AML-193 (cell line): ENCODE data around the gene RNF17.

ENCODE experiments used
- DNase-seq, 2 experiments: peaks; one replicate each; lab custom pipeline; 2025; lab: John Stamatoyannopoulos, UW

RNF17 gene

GRCh38 chr13:24858953-24859352, 95.0 kb downstream of the RNF17 start:
- DNase-seq, result no peak

GRCh38 chr13:24860770-24861169, 96.8 kb downstream of the RNF17 start:
- no peak for DNase-seq

- DNase-seq, result no peak
Measured at GRCh38 chr13:24861617-24862362, 97.8 kb downstream of the RNF17 start.

GRCh38 chr13:24863748-24864540, 100.0 kb downstream of the RNF17 start:
- no peak for DNase-seq

- DNase-seq, result no peak
Measured at GRCh38 chr13:24864579-24864978, 100.6 kb downstream of the RNF17 start.

GRCh38 chr13:24865163-24865953, 101.4 kb downstream of the RNF17 start:
- DNase-seq, result peak; percentile 55 to 70

GRCh38 chr13:24866488-24866887, 102.5 kb downstream of the RNF17 start:
- DNase-seq, result no peak

GRCh38 chr13:24868874-24869273, 104.9 kb downstream of the RNF17 start:
- DNase-seq, result no peak

GRCh38 chr13:24870380-24870760, 106.4 kb downstream of the RNF17 start:
- no peak for DNase-seq

GRCh38 chr13:24875566-24875965, 111.6 kb downstream of the RNF17 start:
- no peak for DNase-seq

GRCh38 chr13:24877531-24877930, 113.6 kb downstream of the RNF17 start:
- DNase-seq, result no peak

- no peak for DNase-seq
Measured at GRCh38 chr13:24878340-24878739, 114.4 kb downstream of the RNF17 start.

- DNase-seq, result no peak
Measured at GRCh38 chr13:24882665-24883064, 118.7 kb downstream of the RNF17 start.

- DNase-seq, result no peak
Measured at GRCh38 chr13:24887759-24888158, 123.8 kb downstream of the RNF17 start.

GRCh38 chr13:24888291-24888931, 124.4 kb downstream of the RNF17 start:
- DNase-seq, result no peak

GRCh38 chr13:24890256-24890655, 126.3 kb downstream of the RNF17 start:
- DNase-seq, result no peak

GRCh38 chr13:24891476-24892108, 127.6 kb downstream of the RNF17 start:
- no peak for DNase-seq

- DNase-seq, result no peak
Measured at GRCh38 chr13:24892829-24893228, 128.9 kb downstream of the RNF17 start.

- no peak for DNase-seq
Measured at GRCh38 chr13:24893863-24894262, 129.9 kb downstream of the RNF17 start.

GRCh38 chr13:24894277-24894971, 130.5 kb downstream of the RNF17 start:
- no peak for DNase-seq

- no peak for DNase-seq
Measured at GRCh38 chr13:24894972-24895300, 131.0 kb downstream of the RNF17 start.
